Measurements from ENCODE around the gene APCDD1L. TPM values are rescaled to one million over a fixed set of nuclear protein-coding genes. Genes with fewer than 3 reads are reported as not detected.

APCDD1L gene
- total and polyA plus RNA-seq, 2 of the 8 experiments (the other 6 are each of a cell fraction or from before 2014, with no cell fraction given): 0.83 to 3.1 TPM

DNA sequence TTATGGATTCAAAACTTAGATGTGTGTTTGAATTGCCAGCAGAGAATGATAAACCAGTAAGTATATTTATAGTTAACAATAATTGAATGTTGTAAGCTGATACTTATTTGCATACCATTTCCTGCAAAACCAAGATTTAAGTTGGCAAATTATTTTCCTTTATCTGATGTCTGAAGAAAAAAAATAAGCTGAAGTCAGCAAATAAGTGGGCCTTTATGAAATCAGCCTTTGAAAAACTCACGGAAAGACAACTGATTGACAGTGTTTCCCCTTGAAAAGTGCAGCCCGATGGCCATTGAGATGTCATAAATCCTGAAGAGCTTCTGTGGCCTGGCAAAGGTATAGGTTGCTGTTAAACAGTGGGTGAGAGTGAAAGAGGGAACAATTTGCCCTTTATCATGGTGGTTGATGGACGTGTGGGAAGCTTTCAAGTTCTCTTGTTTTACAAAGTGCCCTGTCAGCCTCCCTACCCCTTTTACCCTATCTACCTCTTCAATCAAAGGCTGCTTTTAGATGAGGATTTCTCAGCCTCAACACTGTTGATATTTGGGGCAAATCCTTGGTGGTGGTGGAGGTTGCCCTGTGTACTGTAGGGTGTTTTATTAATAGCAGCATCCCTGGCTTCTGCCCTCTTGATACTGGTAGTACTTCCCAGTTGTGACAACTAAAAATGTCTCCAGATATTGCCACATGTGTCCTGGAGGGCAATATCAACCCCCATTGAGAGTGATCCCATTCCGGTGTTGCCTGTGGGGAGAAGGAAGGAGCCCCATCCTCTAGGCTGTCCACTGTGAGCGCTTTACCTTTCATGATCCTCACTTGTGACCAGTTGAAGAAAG is 76.0 kb downstream of the APCDD1L start:
- peaks cover 7 to 54% of the 10 kb centered on the region in 2 experiments; a peak in 3 of 4 replicates for H3K79me2 ChIP-seq (ENCODE audit: control insufficient read depth in 1 of 2, insufficient read depth in 2 of 2, low read length in 2 of 2)
- H3K18ac ChIP-seq (ENCODE audit: extremely low read depth, low read length): no peak overlapping the region
- no peak overlapping the region for H2BK12ac ChIP-seq (ENCODE audit: low read depth, low read length)
- H3K9me3 ChIP-seq (ENCODE audit: insufficient read depth in 2 of 2, low read depth in 1 of 2, low read length in 1 of 2): no peaks in the 10 kb centered on the region
- POLR2A ChIA-PET (ENCODE audit: partially characterized antibody): no interaction called here
- H4K8ac ChIP-seq (ENCODE audit: extremely low read depth, insufficient read depth, low read length): no peak overlapping the region
- H2AK5ac ChIP-seq (ENCODE audit: low read depth, low read length): no peak overlapping the region
- no peak for DNase-seq (ENCODE audit: low read depth in 1 of 2, low spot score in 2 of 2)
- H3K36me3 ChIP-seq (ENCODE audit: control insufficient read depth in 2 of 4, insufficient read depth in 4 of 4, low read length in 3 of 4): peaks cover 0 to 10% (median 3%) of the 10 kb centered on the region in 4 experiments; a peak in 2 of 8 replicates
- no peak for FAIRE-seq
- H2AFZ ChIP-seq (ENCODE audit: low read length): no peak overlapping the region
- no peak overlapping the region for H3K23ac ChIP-seq (ENCODE audit: insufficient read length)
- H2BK15ac ChIP-seq (ENCODE audit: low read length): no peak overlapping the region
- no peak overlapping the region for H3K14ac ChIP-seq (ENCODE audit: insufficient read length)
- no peak overlapping the region for H3K56ac ChIP-seq (replicated peaks; ENCODE audit: insufficient read length, low read depth, low read length)
- no peaks in the 10 kb centered on the region for H3K23me2 ChIP-seq (ENCODE audit: low read depth, low read length)
- H3K4me2 ChIP-seq (ENCODE audit: insufficient read depth in 1 of 2, low read depth in 2 of 2, low read length in 2 of 2): peak overlapping the region; percentile 17 to 41; a peak in 2 of 4 replicates
- peak overlapping the region; percentile 0; the same call in 1 of the 2 replicates for H2BK5ac ChIP-seq (ENCODE audit: low read depth, low read length)
- no peaks in the 10 kb centered on the region for H4K20me1 ChIP-seq (replicated peaks in 1 of 2; ENCODE audit: control insufficient read depth in 1 of 2, insufficient read depth in 2 of 2, low read length in 2 of 2)
- H3K4me1 ChIP-seq (replicated peaks in 1 of 4; ENCODE audit: control insufficient read depth in 3 of 4, insufficient read depth in 4 of 4, low read length in 3 of 4): peaks cover 0 to 21% (median 16%) of the 10 kb centered on the region in 4 experiments; a peak in 5 of 7 replicates
- no peak overlapping the region for H3K4me3 ChIP-seq (ENCODE audit: extremely low read depth in 1 of 4, insufficient read depth in 2 of 4, low read depth in 3 of 4, low read length in 4 of 4)
- H4K5ac ChIP-seq (ENCODE audit: insufficient read length, low read depth, low read length): no peak overlapping the region
- no peak overlapping the region for H4K91ac ChIP-seq (replicated peaks; ENCODE audit: insufficient read length, low read length)
- H3K27me3 ChIP-seq (replicated peaks in 1 of 4; ENCODE audit: control insufficient read depth in 3 of 4, extremely low read depth in 1 of 4, insufficient read depth in 3 of 4, low read length in 3 of 4): no peaks in the 10 kb centered on the region
- no peak overlapping the region for H3K27ac ChIP-seq (ENCODE audit: low read depth, low read length)
- H2BK20ac ChIP-seq (ENCODE audit: low read length): no peak overlapping the region
- CTCF ChIA-PET (ENCODE audit: partially characterized antibody): interaction anchor here (0.9 to 5.1 kb wide), 7 partner anchors 9 to 205 kb away, joined by 3 to 27 read pairs (median 4); no protein-coding TSS in a partner anchor
- WGBS, 2 experiments (ENCODE audit: extremely low coverage in 1 of 2, insufficient coverage in 1 of 2, insufficient read length in 1 of 2, insufficient replicate concordance in 2 of 2, low coverage in 1 of 2, low lambda C conversion rate in 2 of 2, missing lambda C conversion rate in 1 of 2): 66% methylated on average over 5 of the region's 5 CpGs; no CpG with 5 or more reads in 1 of the 2 experiments
- no peak for TF ChIP-seq ASH2L (IDR thresholded peaks at IDR 0.05; ENCODE audit: low read length)
- TF ChIP-seq POU5F1 (IDR thresholded peaks at IDR 0.05; ENCODE audit: low read depth, low read length): no peak
- no peak for TF ChIP-seq ZNF274 (IDR thresholded peaks at IDR 0.05; ENCODE audit: borderline replicate concordance, extremely low read depth, low read length)
- TF ChIP-seq KDM1A (IDR thresholded peaks at IDR 0.05; ENCODE audit: borderline replicate concordance, low read length): no peak
- peak; percentile 72 for TF ChIP-seq MAFK (IDR thresholded peaks at IDR 0.05; ENCODE audit: low read depth, low read length)
- TF ChIP-seq, protein P1, sequence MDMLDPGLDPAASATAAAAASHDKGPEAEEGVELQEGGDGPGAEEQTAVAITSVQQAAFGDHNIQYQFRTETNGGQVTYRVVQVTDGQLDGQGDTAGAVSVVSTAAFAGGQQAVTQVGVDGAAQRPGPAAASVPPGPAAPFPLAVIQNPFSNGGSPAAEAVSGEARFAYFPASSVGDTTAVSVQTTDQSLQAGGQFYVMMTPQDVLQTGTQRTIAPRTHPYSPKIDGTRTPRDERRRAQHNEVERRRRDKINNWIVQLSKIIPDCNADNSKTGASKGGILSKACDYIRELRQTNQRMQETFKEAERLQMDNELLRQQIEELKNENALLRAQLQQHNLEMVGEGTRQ (IDR thresholded peaks at IDR 0.05; ENCODE audit: low read length): no peak
- TF ChIP-seq TAF1 (IDR thresholded peaks at IDR 0.05; ENCODE audit: low read depth, low read length): no peak
- H3K4ac ChIP-seq (replicated peaks; ENCODE audit: insufficient read length, low read depth, low read length): no peak overlapping the region
- H2BK120ac ChIP-seq (replicated peaks; ENCODE audit: low read depth, low read length): no peak overlapping the region
- H3K9ac ChIP-seq (replicated peaks in 1 of 4; ENCODE audit: extremely low read depth in 1 of 4, low read depth in 3 of 4, low read length in 3 of 4): peak overlapping the region in 1 of 4 experiments; percentile 40; a peak in 1 of 7 replicates
- H3K79me1 ChIP-seq (ENCODE audit: low read depth, low read length): peaks cover 5% of the 10 kb centered on the region; the same call in 1 of the 2 replicates
